HAP-1 (cell line): ENCODE measurements around the gene HES4.
A peak's percentile ranks its signal among the peaks of the same experiment; 100 is the strongest.

Source experiments
- DNase-seq, 2 experiments: peaks; one replicate each; pipeline ENCODE4 v3.0.0-alpha.2; 2016 to 2020; ENCODE audit warnings: low spot score in 2 of 2
- H3K27me3 ChIP-seq: fragments of 250-450 bp; sonication (Bioruptor Pico); 2 replicates; pipeline ENCODE4 v1.5.1; 2020; ENCODE audit warnings: low read depth, mild to moderate bottlenecking, moderate library complexity
- H3K36me3 ChIP-seq: fragments of 250-450 bp; sonication (Bioruptor Pico); replicated peaks from 2 replicates; pipeline ENCODE4 v1.5.1; 2020; ENCODE audit warnings: mild to moderate bottlenecking
- H3K4me1 ChIP-seq: fragments of 250-450 bp; sonication (Bioruptor Pico); 2 replicates; pipeline ENCODE4 v1.5.1; 2020; ENCODE audit warnings: mild to moderate bottlenecking
- H3K4me3 ChIP-seq: fragments of 250-450 bp; sonication (Bioruptor Pico); 2 replicates; pipeline ENCODE4 v1.5.1; 2020; ENCODE audit warnings: mild to moderate bottlenecking, moderate library complexity
- H3K9me3 ChIP-seq: fragments of 250-450 bp; sonication (Bioruptor Pico); 2 replicates; pipeline ENCODE4 v1.5.1; 2020; ENCODE audit warnings: mild to moderate bottlenecking, moderate library complexity
- in situ Hi-C: fragments of 300-500 bp; cut with MboI; formaldehyde crosslinking; loops from 3 replicates; pipeline ENCODE4 v1.14.3; 2020; ENCODE audit warnings: low sequenced_read_pairs, inconsistent platforms, mixed read lengths

Gene HES4, protein sequence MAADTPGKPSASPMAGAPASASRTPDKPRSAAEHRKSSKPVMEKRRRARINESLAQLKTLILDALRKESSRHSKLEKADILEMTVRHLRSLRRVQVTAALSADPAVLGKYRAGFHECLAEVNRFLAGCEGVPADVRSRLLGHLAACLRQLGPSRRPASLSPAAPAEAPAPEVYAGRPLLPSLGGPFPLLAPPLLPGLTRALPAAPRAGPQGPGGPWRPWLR

DNA sequence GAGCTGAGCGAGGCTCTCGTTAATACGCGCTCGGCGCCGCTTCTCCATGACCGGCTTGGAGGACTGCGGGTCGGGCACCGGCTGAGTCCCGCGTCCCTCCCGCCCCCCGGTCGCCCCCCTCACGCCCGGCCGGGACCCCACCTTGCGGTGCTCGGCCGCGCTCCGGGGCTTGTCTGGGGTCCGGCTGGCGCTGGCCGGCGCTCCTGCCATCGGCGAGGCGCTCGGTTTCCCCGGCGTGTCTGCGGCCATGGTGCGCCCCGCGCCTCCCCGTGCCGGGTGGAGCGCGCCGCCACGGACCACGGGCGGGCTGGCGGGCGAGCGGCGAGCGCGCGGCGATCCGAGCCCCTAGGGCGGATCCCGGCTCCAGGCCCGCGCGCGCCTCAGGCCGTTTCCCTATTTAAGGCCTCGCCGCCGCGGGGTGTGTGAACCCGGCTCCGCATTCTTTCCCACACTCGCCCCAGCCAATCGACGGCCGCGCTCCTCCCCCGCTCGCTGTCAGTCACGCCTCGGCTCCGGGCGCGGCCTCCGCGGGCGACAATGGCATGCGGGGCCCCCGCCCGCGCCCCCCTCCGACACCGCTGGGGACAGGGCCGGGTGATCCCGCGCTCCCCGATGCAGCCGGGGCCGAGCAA is at the start of gene HES4:
Gene HES4, minus strand, starts transcription at position 373 of the 632 bp plus-strand sequence. Its CDS starts 124 bp downstream, at position 249.
- no peaks in the 10 kb centered on the region for H3K27me3 ChIP-seq
- peaks cover 17% of the 10 kb centered on the region for H3K36me3 ChIP-seq
- in situ Hi-C loops: no loop called here
- peak; percentile 86 to 96 for DNase-seq
- H3K4me3 ChIP-seq: peak within 1 kb of the TSS; percentile 87
- peaks cover 8% of the 10 kb centered on the region for H3K4me1 ChIP-seq
- no peaks in the 10 kb centered on the region for H3K9me3 ChIP-seq

DNA sequence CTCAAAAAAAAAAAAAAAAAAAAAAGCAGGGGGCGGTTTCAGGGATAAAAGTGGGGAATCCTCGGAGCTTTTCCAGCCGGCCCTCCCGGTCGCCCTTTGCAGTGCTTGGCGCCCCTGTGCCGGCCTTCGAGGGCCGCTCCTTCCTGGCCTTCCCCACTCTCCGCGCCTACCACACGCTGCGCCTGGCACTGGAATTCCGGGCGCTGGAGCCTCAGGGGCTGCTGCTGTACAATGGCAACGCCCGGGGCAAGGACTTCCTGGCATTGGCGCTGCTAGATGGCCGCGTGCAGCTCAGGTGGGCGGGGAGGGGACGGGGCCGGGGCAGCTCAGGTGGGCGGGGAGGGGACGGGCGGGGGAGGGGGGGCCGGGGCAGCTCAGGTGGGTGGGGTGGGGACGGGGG is 48.9 kb upstream of the HES4 start:
- Histone ChIP-seq H3K9me3 (no peaks in the 10 kb centered on the region), H3K27me3 (no peaks in the 10 kb centered on the region), H3K36me3 (peaks cover 57% of the 10 kb centered on the region), H3K4me1 (no peaks in the 10 kb centered on the region), H3K4me3 (no peak overlapping the region)
- in situ Hi-C loops: no loop called here
- no peak for DNase-seq

DNA sequence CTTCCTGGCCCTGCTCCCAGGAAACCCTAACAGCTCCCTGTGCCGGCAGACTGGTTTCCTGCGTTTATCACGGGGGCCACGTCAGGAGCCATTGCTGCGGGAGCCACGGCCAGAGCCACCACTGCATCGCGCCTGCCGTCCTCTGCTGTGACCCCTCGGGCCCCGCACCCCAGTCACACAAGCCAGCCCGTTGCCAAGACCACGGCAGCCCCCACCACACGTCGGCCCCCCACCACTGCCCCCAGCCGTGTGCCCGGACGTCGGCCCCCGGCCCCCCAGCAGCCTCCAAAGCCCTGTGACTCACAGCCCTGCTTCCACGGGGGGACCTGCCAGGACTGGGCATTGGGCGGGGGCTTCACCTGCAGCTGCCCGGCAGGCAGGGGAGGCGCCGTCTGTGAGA is 48.1 kb upstream of the HES4 start:
- DNase-seq: no peak
- no peaks in the 10 kb centered on the region for H3K27me3 ChIP-seq
- no peak overlapping the region for H3K4me3 ChIP-seq
- peaks cover 60% of the 10 kb centered on the region for H3K36me3 ChIP-seq
- H3K4me1 ChIP-seq: no peaks in the 10 kb centered on the region
- no peaks in the 10 kb centered on the region for H3K9me3 ChIP-seq
- in situ Hi-C loops: no loop called here

DNA sequence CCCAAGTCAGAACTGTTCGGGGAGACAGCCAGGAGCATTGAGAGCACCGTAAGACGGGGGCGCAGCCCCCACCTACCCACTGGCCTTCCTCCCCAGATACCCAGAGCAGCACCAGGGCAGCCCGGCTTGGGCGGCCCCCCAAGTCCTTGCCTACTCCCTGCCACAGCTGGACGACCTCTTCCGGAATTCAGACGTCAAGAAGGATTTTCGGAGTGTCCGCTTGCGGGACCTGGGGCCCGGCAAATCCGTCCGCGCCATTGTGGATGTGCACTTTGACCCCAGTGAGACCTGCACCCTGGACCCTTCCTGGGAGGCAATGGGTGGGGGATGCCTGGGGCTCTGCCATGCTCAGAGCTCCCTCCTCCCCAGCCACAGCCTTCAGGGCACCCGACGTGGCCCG is 47.5 kb upstream of the HES4 start:
- no peak overlapping the region for H3K4me3 ChIP-seq
- in situ Hi-C loops: no loop called here
- DNase-seq: no peak
- H3K9me3 ChIP-seq: no peaks in the 10 kb centered on the region
- H3K4me1 ChIP-seq: no peaks in the 10 kb centered on the region
- H3K36me3 ChIP-seq: peaks cover 63% of the 10 kb centered on the region
- H3K27me3 ChIP-seq: no peaks in the 10 kb centered on the region

DNA sequence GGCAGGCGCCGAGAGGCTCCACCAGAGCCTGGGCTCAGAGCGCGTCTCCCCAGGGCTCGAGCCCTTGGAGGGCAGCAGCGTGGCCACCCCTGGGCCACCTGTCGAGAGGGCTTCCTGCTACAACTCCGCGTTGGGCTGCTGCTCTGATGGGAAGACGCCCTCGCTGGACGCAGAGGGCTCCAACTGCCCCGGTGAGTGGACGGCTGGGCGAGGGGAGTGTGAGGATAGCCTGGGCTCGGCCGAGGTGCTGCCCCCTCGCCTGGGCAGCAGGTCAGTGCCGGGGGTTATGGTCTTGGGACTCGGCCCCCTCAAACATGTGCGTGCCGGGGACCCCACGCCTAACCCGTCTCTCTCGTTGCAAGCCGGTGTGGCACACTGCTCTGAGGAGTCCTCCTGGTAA is 46.9 kb upstream of the HES4 start:
- in situ Hi-C loops: no loop called here
- H3K9me3 ChIP-seq: no peaks in the 10 kb centered on the region
- no peaks in the 10 kb centered on the region for H3K4me1 ChIP-seq
- peaks cover 64% of the 10 kb centered on the region for H3K36me3 ChIP-seq
- H3K27me3 ChIP-seq: no peaks in the 10 kb centered on the region
- no peak overlapping the region for H3K4me3 ChIP-seq
- no peak for DNase-seq

DNA sequence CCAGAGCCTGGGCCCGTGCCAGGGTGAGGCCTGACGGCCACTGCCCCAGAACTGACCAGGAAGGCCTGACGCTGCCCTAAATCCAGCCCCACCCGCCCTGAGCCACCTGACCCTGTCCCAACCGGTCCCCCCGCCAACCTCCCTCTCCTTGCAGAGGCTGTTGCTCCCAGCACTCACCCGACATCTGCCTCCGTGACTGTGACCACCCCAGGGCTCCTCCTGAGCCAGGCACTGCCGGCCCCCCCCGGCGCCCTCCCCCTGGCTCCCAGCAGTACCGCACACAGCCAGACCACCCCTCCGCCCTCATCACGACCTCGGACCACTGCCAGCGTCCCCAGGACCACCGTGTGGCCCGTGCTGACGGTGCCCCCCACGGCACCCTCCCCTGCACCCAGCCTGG is 46.3 kb upstream of the HES4 start:
- DNase-seq: no peak
- H3K27me3 ChIP-seq: no peaks in the 10 kb centered on the region
- H3K4me3 ChIP-seq: no peak overlapping the region
- H3K36me3 ChIP-seq: peaks cover 59% of the 10 kb centered on the region
- no peaks in the 10 kb centered on the region for H3K4me1 ChIP-seq
- in situ Hi-C loops: no loop called here
- H3K9me3 ChIP-seq: no peaks in the 10 kb centered on the region

DNA sequence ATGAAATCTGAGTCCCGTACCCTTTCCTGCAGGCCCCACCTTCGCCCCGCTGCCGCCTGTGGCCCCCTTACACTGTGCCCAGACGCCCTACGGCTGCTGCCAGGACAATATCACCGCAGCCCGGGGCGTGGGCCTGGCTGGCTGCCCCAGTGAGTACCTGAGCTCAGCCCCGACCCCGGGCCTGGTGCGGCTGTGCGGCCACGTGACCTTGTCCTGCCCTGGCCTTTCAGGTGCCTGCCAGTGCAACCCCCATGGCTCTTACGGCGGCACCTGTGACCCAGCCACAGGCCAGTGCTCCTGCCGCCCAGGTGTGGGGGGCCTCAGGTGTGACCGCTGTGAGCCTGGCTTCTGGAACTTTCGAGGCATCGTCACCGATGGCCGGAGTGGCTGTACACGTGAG is 45.2 kb upstream of the HES4 start:
- no peaks in the 10 kb centered on the region for H3K27me3 ChIP-seq
- H3K9me3 ChIP-seq: no peaks in the 10 kb centered on the region
- no peak for DNase-seq
- H3K36me3 ChIP-seq: peaks cover 52% of the 10 kb centered on the region
- no peak overlapping the region for H3K4me3 ChIP-seq
- in situ Hi-C loops: no loop called here
- peaks cover 4% of the 10 kb centered on the region for H3K4me1 ChIP-seq

DNA sequence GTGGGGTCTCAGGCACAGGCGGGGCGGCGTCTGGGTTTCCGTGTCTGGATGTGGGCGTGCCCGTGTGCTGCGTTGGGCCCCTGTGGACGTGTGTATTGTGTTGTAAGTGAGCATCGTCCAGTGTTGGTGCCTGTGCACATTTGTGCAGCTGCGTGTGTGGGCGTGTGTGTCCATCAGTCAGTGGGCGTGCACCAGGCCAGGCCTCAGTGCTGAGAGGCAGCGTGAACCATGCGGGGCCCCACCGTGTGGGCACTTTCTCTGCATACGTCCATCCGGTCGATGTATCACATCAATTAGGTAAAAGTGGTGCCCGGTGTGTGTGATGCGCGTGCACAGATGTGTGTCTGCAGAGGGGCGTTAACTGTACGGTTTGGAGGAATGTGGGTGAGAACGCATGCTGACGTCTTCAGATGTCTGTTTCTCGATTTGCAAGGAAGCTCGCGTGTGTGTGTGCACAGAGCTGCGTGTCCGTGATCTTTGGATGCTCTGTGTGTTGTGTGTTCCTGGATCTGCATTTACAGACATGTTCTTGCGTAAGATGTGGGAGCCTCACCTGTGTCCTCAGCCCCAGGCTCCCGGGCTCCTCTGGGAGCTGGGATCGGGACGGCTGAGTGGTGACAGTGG is 44.7 kb upstream of the HES4 start:
- no peak overlapping the region for H3K4me3 ChIP-seq
- H3K36me3 ChIP-seq: peaks cover 52% of the 10 kb centered on the region
- no peaks in the 10 kb centered on the region for H3K9me3 ChIP-seq
- no peaks in the 10 kb centered on the region for H3K27me3 ChIP-seq
- peaks cover 7% of the 10 kb centered on the region for H3K4me1 ChIP-seq
- in situ Hi-C loops: no loop called here
- DNase-seq: no peak

DNA sequence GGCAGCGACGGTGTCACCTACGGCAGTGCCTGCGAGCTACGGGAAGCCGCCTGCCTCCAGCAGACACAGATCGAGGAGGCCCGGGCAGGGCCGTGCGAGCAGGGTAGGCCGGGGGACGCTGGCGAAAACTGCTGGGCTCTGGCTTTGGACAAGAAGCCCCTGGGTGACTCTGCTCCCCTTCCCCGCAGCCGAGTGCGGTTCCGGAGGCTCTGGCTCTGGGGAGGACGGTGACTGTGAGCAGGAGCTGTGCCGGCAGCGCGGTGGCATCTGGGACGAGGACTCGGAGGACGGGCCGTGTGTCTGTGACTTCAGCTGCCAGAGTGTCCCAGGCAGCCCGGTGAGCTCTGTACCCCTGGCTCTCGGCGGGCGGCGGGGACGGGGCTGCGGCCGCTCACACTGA is 44.0 kb upstream of the HES4 start:
- no peaks in the 10 kb centered on the region for H3K9me3 ChIP-seq
- H3K36me3 ChIP-seq: peaks cover 52% of the 10 kb centered on the region
- H3K27me3 ChIP-seq: no peaks in the 10 kb centered on the region
- in situ Hi-C loops: no loop called here
- DNase-seq: no peak
- no peak overlapping the region for H3K4me3 ChIP-seq
- peaks cover 7% of the 10 kb centered on the region for H3K4me1 ChIP-seq

DNA sequence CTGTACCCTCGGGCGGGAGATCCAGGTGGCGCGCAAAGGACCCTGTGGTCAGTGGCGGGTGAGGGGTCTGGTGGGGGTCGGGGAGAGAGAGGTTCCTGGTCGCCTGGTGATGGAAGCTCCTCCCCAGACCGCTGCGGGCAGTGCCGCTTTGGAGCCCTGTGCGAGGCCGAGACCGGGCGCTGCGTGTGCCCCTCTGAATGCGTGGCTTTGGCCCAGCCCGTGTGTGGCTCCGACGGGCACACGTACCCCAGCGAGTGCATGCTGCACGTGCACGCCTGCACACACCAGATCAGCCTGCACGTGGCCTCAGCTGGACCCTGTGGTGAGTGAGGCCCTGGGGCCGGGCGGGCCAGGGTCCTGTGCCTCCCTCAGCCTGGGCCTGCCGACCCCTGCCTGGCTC is 43.5 kb upstream of the HES4 start:
- in situ Hi-C loops: no loop called here
- no peaks in the 10 kb centered on the region for H3K27me3 ChIP-seq
- no peak overlapping the region for H3K4me3 ChIP-seq
- H3K36me3 ChIP-seq: peaks cover 52% of the 10 kb centered on the region
- no peak for DNase-seq
- H3K4me1 ChIP-seq: peaks cover 7% of the 10 kb centered on the region
- H3K9me3 ChIP-seq: no peaks in the 10 kb centered on the region

DNA sequence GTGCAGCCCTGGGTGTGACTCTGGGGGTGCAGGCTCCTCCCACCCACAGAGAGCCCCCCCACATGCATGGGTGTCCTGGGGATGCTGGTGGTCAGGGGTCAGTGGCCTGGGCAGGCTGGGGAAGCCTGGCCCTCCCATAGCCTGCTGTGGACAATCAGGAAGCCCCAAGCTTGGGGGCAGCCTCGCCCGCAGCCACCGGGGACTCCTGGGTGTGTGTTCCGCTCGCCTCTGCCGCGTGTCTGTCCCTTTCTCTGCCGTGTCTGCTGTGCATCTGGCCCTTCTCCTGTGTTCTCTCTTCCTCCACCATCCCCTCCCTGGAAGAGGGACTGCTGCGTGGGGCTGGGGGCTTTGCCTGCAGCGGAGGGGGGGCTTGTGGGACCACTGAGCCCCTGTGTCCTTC is 42.9 kb upstream of the HES4 start:
- no peaks in the 10 kb centered on the region for H3K9me3 ChIP-seq
- DNase-seq: no peak
- H3K36me3 ChIP-seq: peaks cover 52% of the 10 kb centered on the region
- H3K4me1 ChIP-seq: peaks cover 7% of the 10 kb centered on the region
- H3K4me3 ChIP-seq: no peak overlapping the region
- no peaks in the 10 kb centered on the region for H3K27me3 ChIP-seq
- in situ Hi-C loops: no loop called here

DNA sequence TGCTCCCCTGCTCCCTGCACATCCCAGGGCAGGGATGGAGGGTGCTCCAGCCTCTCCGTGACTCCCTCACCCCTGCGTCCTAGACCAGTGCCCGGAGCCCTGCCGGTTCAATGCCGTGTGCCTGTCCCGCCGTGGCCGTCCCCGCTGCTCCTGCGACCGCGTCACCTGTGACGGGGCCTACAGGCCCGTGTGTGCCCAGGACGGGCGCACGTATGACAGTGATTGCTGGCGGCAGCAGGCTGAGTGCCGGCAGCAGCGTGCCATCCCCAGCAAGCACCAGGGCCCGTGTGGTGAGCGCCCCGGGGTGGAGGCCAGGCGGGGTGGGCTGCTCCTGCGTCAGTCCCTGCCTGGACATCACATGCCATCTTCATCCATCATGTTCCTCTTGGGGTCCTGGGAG is 42.0 kb upstream of the HES4 start:
- Histone ChIP-seq H3K9me3 (no peaks in the 10 kb centered on the region), H3K36me3 (peaks cover 44% of the 10 kb centered on the region), H3K4me3 (no peak overlapping the region), H3K4me1 (peaks cover 7% of the 10 kb centered on the region), H3K27me3 (no peaks in the 10 kb centered on the region)
- no peak for DNase-seq
- in situ Hi-C loops: no loop called here

DNA sequence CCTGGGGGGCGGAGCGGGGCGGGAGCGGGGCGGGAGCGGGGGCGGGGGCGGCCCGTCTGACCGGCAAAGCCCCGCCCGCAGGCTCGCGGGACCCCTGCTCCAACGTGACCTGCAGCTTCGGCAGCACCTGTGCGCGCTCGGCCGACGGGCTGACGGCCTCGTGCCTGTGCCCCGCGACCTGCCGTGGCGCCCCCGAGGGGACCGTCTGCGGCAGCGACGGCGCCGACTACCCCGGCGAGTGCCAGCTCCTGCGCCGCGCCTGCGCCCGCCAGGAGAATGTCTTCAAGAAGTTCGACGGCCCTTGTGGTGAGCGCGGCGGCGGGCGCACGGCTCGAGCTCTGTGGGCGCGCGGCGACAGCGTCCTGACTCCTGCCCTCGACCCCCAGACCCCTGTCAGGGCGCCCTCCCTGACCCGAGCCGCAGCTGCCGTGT is 41.2 kb upstream of the HES4 start:
- H3K9me3 ChIP-seq: no peaks in the 10 kb centered on the region
- DNase-seq: no peak
- in situ Hi-C loops: no loop called here
- H3K27me3 ChIP-seq: no peaks in the 10 kb centered on the region
- peaks cover 39% of the 10 kb centered on the region for H3K36me3 ChIP-seq
- H3K4me1 ChIP-seq: peaks cover 7% of the 10 kb centered on the region
- H3K4me3 ChIP-seq: no peak overlapping the region
